ENCODE data around the gene ARPIN.
"Not testable (repeated sequence)": the region's sequence is repeated elsewhere in the genome, so short reads cannot be mapped to it uniquely, and the experiment has no call there.

DNA sequence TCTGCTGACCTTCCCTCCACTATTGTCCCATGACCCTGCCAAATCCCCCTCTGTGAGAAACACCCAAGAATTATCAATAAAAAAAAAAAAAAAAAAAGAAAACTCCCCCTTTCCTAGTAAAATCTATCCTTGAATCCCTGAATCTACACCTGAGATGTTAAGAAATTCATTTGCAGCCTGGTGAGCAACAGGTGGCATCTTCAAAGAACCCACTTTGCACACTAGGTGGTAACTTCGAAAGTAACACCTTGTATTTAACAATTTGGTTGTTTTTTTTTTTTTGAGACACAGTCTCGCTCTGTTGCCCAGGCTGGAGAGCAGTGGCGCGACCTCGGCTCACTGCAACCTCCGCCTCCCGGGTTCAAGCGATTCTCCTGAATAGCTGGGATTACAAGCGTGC is 43.3 kb downstream of the ARPIN start:
- TF ChIP-seq EZH2 (IDR thresholded peaks at IDR 0.05); POLR2AphosphoS5 (IDR thresholded peaks at IDR 0.05; ENCODE audit: borderline replicate concordance, low read depth, low read length): not testable (repeated sequence)

All from SK-N-MC (cell line).